Loucy (cell line): ENCODE measurements around the gene ELMO2.

Experiments used
- H2AFZ ChIP-seq: fragments of 200-600 bp; sonication (generic); 2 replicates; pipeline ENCODE4 v1.6.0; 2016; ENCODE audit warnings: antibody characterized with exemption, mild to moderate bottlenecking, low read length, moderate library complexity
- H3F3A ChIP-seq: fragments of 200-600 bp; 2 replicates; pipeline ENCODE4 v1.6.0; 2016; ENCODE audit warnings: antibody characterized with exemption, low read depth, mild to moderate bottlenecking
- H3K27me3 ChIP-seq: fragments of 200-600 bp; sonication (generic); 2 replicates; pipeline ENCODE4 v1.6.1; 2014; ENCODE audit warnings: low read length, mild to moderate bottlenecking; ENCODE audit not compliant: insufficient read depth, poor library complexity, severe bottlenecking
- H3K36me3 ChIP-seq: fragments of 200-600 bp; sonication (generic); 2 replicates; pipeline ENCODE4 v1.6.1; 2016; ENCODE audit warnings: low read length; ENCODE audit not compliant: insufficient read depth
- H3K4me1 ChIP-seq: fragments of 200-600 bp; sonication (generic); 2 replicates; pipeline ENCODE4 v1.5.1; 2014; ENCODE audit warnings: low read length, mild to moderate bottlenecking; ENCODE audit not compliant: insufficient read depth, poor library complexity, severe bottlenecking
- H3K4me2 ChIP-seq: fragments of 200-600 bp; sonication (generic); 2 replicates; pipeline ENCODE4 v1.6.0; 2014; ENCODE audit warnings: antibody characterized with exemption, low read length, low read depth, mild to moderate bottlenecking; ENCODE audit not compliant: poor library complexity, severe bottlenecking
- H3K4me3 ChIP-seq: fragments of 200-600 bp; sonication (generic); 2 replicates; pipeline ENCODE4 v1.5.1; 2014; ENCODE audit warnings: low read length, mild to moderate bottlenecking, mixed read lengths; ENCODE audit not compliant: poor library complexity, severe bottlenecking
- H3K79me2 ChIP-seq: fragments of 200-600 bp; sonication (generic); 2 replicates; pipeline ENCODE4 v1.6.1; 2014; ENCODE audit warnings: low read length; ENCODE audit not compliant: insufficient read depth
- H3K9ac ChIP-seq: fragments of 200-600 bp; sonication (generic); 2 replicates; pipeline ENCODE4 v1.6.0; 2014; ENCODE audit warnings: mild to moderate bottlenecking, low read depth, low read length, moderate library complexity; ENCODE audit not compliant: poor library complexity, severe bottlenecking
- H3K9me2 ChIP-seq: fragments of 200-600 bp; sonication (generic); replicated peaks from 2 replicates; pipeline ENCODE4 v1.6.1; 2016; ENCODE audit warnings: low read depth, low read length, mixed read lengths
- H3K9me3 ChIP-seq: fragments of 200-600 bp; sonication (generic); 2 replicates; pipeline ENCODE4 v1.6.1; 2014; ENCODE audit warnings: mild to moderate bottlenecking, antibody characterized with exemption, low read length, low read depth; ENCODE audit not compliant: insufficient read depth
- H4K20me1 ChIP-seq: fragments of 200-600 bp; sonication (generic); 2 replicates; pipeline ENCODE4 v1.6.0; 2014; ENCODE audit warnings: antibody characterized with exemption, low read length, mild to moderate bottlenecking; ENCODE audit not compliant: insufficient read depth, poor library complexity, severe bottlenecking
- EZH2phosphoT487 ChIP-seq: fragments of 200-600 bp; IDR thresholded peaks from 2 replicates; pipeline ENCODE4 v1.6.1; 2018; ENCODE audit warnings: antibody characterized with exemption, mild to moderate bottlenecking, moderate library complexity, borderline replicate concordance
- TF ChIP-seq, protein P1 (sequence below): fragments of 200-600 bp; sonication (generic); conservative IDR thresholded peaks from 2 replicates; pipeline ENCODE4 v1.5.1; 2014; ENCODE audit warnings: mild to moderate bottlenecking, antibody characterized with exemption, low read length

Gene ELMO2

DNA sequence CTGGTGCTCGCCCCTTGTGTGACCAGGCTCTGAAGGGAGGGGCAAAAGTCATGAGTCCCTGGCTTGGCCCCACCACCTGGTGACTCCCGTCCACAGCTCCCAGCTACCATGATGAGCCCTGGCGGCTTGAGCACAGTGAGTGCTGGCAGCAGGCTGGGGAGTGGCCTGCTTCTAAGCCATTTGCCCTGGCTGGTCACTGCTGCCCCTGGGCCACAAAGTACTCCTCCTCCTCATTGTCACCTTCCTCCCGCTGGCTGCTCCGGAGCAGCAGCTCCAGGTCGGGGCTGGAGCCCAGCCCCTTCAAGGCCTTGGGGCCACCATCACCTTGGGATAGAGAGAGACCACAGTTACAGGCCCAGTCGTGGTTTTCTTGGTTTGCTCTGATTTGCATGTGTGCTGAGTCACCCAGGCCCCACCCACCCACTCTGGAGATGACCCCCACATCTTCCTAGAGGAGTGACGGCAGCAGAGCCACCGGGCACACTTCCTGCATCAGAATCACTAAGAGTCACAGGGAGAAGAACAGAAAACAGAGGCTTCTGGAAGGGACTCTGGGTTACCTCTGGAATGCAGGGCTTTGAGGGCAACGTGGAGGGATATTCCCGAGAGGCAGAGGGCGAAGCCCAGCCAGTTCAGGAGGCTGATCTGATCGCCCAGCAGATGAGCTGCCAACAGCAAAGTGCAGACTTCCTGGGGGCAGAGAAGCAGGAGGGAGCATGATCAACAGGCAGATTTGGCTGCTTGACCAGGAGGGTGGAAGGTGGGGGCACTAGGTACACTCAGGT is 56.0 kb downstream of the ELMO2 start:
- H3K9me2 ChIP-seq = no peaks in the 10 kb centered on the region
- H3K4me3 ChIP-seq = no peak overlapping the region
- TF ChIP-seq, protein P1, sequence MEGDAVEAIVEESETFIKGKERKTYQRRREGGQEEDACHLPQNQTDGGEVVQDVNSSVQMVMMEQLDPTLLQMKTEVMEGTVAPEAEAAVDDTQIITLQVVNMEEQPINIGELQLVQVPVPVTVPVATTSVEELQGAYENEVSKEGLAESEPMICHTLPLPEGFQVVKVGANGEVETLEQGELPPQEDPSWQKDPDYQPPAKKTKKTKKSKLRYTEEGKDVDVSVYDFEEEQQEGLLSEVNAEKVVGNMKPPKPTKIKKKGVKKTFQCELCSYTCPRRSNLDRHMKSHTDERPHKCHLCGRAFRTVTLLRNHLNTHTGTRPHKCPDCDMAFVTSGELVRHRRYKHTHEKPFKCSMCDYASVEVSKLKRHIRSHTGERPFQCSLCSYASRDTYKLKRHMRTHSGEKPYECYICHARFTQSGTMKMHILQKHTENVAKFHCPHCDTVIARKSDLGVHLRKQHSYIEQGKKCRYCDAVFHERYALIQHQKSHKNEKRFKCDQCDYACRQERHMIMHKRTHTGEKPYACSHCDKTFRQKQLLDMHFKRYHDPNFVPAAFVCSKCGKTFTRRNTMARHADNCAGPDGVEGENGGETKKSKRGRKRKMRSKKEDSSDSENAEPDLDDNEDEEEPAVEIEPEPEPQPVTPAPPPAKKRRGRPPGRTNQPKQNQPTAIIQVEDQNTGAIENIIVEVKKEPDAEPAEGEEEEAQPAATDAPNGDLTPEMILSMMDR = no peak
- TF ChIP-seq EZH2phosphoT487 = no peak
- no peaks in the 10 kb centered on the region for H3K79me2 ChIP-seq
- no peaks in the 10 kb centered on the region for H3K36me3 ChIP-seq
- H3K9me3 ChIP-seq = no peaks in the 10 kb centered on the region
- H3K4me2 ChIP-seq = peak overlapping the region; percentile 52
- no peaks in the 10 kb centered on the region for H3K27me3 ChIP-seq
- H3F3A ChIP-seq = no peaks in the 10 kb centered on the region
- no peak overlapping the region for H2AFZ ChIP-seq
- peaks cover 19% of the 10 kb centered on the region for H3K4me1 ChIP-seq
- H4K20me1 ChIP-seq = no peaks in the 10 kb centered on the region
- H3K9ac ChIP-seq = peak overlapping the region; percentile 44

DNA sequence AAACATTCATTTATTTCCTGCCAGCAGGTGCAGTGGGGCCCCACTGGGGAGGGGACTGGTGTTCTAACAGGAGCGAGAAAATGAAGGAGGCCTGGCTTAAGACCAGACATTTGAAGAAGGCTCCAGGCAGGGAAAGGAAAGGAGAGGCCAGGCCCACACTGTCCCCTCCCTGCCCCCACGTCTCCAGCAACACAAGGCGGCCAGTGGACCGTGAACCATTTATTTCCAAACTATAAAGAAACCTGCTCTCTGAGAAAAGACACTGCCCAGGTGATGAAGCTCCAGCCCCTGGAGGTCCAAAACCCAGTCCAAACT is 56.7 kb downstream of the ELMO2 start:
- no peaks in the 10 kb centered on the region for H4K20me1 ChIP-seq
- peak overlapping the region; percentile 52 for H3K4me2 ChIP-seq
- no peaks in the 10 kb centered on the region for H3K27me3 ChIP-seq
- no peak overlapping the region for H3K9ac ChIP-seq
- peaks cover 19% of the 10 kb centered on the region for H3K4me1 ChIP-seq
- no peaks in the 10 kb centered on the region for H3K79me2 ChIP-seq
- H3F3A ChIP-seq = no peaks in the 10 kb centered on the region
- H3K4me3 ChIP-seq = no peak overlapping the region
- H3K9me2 ChIP-seq = no peaks in the 10 kb centered on the region
- no peaks in the 10 kb centered on the region for H3K9me3 ChIP-seq
- H3K36me3 ChIP-seq = no peaks in the 10 kb centered on the region
- no peak overlapping the region for H2AFZ ChIP-seq
- TF ChIP-seq, protein P1 = no peak
- TF ChIP-seq EZH2phosphoT487 = no peak

DNA sequence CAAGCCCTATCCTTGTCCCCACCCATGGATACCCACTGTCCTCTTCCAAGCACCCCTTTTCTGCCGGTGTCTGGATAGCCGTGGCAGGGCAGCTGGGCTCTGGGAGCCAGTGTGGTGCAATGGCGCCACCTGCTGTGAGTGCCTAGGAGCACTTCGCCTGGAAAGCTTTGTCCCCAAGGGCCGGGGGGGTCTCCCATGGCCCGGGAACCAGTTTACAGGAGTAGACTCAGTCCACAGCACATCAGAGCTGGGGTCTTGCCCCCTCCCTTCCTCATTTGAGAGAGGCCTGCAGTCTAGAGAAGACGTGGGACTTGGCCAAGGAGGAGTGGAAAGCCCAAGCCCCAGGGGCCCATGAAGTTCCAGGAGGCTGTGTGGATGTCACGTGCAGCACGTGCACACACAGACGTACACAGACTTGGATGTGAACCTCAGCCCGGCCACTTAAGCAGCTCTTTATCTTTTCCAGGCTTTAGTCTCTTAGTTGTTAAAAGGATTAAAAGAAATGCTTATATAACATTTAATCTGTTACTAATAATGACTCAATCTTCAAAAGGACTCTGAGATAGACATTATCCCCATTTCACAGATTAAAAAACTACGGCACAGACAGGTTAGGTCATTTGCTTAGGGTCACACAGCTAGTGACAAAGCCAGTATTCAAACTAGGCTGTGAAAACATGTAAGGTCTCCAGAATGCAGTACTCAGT is 57.2 kb downstream of the ELMO2 start:
- no peak overlapping the region for H3K9ac ChIP-seq
- H3K4me1 ChIP-seq = peaks cover 19% of the 10 kb centered on the region
- no peaks in the 10 kb centered on the region for H4K20me1 ChIP-seq
- no peaks in the 10 kb centered on the region for H3F3A ChIP-seq
- H3K9me3 ChIP-seq = no peaks in the 10 kb centered on the region
- H3K4me2 ChIP-seq = peak overlapping the region; percentile 52
- H3K79me2 ChIP-seq = no peaks in the 10 kb centered on the region
- no peaks in the 10 kb centered on the region for H3K9me2 ChIP-seq
- H3K36me3 ChIP-seq = no peaks in the 10 kb centered on the region
- TF ChIP-seq, protein P1 = peak; percentile 93
- no peak for TF ChIP-seq EZH2phosphoT487
- H3K4me3 ChIP-seq = no peak overlapping the region
- no peaks in the 10 kb centered on the region for H3K27me3 ChIP-seq
- H2AFZ ChIP-seq = no peak overlapping the region
